ENCODE data around the gene JAZF1.
A peak's percentile ranks its signal among the peaks of the same experiment; 100 is the strongest.

JAZF1 gene

DNA sequence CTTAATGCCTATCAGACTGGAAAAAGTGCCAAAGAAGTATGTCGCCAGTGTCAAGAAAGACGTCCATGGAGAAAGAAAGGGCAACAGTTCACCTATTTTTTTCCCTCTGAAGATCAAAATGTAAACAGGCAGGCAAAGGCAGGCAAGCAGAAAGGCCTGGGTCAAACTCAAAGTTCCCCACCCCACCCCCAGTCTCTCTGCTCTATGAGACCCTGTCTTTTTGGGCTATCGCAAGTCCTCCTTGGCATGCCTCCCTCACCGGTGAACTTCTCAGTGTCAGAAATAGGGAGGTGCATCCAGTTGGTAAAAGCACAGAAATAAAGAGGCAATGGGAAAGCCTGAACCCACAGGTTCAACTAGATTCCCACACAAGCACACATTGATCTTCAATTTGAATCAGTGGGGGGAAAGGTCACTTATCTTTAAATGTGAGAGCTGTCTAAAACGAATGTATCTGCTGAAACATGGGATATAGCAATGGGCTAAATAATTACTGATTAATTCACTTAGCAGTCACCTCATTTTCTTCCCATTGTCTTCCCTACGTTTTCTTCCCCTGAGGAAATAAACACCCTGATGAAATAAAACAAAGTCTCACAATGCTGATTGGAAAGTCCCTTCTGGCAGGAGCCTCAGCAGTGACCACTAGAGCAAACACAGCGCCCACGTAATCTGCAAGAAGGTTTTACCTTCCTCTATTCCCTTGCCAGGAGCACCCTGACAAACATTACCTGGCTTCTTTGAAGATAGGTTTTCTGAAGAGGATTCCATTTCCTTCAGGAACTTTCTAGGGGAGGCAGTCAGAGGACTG lies 31.1 kb downstream of the JAZF1 start:
- in situ Hi-C loops (cut with MboI; ENCODE audit: low pct_unique_long_range_greater_than_20kb, low sequenced_read_pairs, unreplicated experiment) = no loop called here
- DNase-seq (ENCODE audit: low spot score) = peak; percentile 10
- TF ChIP-seq, protein P1, sequence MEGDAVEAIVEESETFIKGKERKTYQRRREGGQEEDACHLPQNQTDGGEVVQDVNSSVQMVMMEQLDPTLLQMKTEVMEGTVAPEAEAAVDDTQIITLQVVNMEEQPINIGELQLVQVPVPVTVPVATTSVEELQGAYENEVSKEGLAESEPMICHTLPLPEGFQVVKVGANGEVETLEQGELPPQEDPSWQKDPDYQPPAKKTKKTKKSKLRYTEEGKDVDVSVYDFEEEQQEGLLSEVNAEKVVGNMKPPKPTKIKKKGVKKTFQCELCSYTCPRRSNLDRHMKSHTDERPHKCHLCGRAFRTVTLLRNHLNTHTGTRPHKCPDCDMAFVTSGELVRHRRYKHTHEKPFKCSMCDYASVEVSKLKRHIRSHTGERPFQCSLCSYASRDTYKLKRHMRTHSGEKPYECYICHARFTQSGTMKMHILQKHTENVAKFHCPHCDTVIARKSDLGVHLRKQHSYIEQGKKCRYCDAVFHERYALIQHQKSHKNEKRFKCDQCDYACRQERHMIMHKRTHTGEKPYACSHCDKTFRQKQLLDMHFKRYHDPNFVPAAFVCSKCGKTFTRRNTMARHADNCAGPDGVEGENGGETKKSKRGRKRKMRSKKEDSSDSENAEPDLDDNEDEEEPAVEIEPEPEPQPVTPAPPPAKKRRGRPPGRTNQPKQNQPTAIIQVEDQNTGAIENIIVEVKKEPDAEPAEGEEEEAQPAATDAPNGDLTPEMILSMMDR (IDR thresholded peaks at IDR 0.05; ENCODE audit: extremely low read depth, insufficient read depth, missing control alignments) = no peak

DNA sequence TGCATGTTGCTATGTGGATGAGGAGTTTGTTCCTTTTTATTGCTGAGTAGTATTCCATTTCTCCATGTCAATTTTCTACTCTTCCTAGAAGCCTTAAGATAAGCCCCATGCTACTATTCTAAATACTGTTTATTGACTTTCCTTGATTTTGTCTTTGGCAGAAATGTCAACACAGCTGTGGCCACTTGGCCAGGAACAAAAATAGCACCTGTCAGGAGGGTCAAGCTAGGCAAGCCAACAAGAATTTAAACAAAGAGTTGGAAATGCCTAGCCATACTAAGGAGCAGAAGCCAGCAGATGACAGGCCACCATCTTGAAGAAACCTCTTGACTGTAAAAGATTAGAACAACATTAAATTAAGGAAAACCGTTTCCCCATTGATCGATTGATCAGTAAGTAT lies 34.7 kb downstream of the JAZF1 start:
- no peak for DNase-seq (ENCODE audit: low spot score)
- TF ChIP-seq, protein P1 (IDR thresholded peaks at IDR 0.05; ENCODE audit: extremely low read depth, insufficient read depth, missing control alignments) = no peak
- in situ Hi-C loops (cut with MboI; ENCODE audit: low pct_unique_long_range_greater_than_20kb, low sequenced_read_pairs, unreplicated experiment) = no loop called here

DNA sequence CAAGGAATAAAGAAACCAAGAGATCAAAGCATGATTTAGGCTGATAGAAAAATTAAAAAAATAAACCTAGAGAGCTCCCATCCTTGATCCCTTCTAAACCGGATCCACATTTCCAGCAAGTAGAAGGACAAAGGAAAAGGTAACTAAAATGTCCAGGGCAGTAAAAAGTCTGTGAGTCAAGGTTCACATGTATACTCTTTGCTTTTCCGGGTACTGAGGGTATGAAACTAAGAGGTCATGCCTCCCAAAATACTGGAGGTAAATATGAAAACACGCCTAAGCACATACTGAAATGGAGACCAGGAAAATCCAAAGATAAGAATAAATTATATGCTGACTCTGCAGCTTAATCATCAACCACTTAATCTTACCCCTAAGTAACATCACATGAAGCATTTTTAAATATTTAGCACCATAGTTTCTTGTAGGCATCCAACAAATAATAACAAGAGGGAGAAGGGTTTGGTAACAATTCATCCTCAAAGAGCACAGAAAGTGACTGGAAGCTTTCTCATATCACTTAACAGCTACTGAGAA lies 35.4 kb downstream of the JAZF1 start:
- TF ChIP-seq, protein P1 (IDR thresholded peaks at IDR 0.05; ENCODE audit: extremely low read depth, insufficient read depth, missing control alignments) = no peak
- in situ Hi-C loops (cut with MboI; ENCODE audit: low pct_unique_long_range_greater_than_20kb, low sequenced_read_pairs, unreplicated experiment) = no loop called here
- DNase-seq (ENCODE audit: low spot score) = no peak

DNA sequence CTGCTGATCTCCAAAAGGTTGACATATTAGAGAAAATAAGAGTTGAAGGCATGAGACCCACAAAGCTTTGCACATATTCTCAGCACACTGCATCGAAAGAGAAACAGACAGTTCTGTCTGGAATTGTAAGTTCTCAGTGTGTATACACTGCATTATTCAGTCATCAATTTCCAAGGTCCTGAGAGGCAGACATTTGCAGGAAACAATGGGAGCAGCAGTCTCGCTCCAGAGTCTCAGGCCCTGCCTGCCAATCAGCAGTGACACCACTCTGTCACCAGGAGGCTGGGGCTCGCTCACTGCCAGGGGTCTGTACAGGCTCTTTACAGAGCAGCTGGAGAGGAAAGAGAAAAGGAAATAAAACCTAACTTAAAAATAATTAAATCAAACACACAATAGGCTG lies 36.3 kb downstream of the JAZF1 start:
- TF ChIP-seq, protein P1 (IDR thresholded peaks at IDR 0.05; ENCODE audit: extremely low read depth, insufficient read depth, missing control alignments) = no peak
- in situ Hi-C loops (cut with MboI; ENCODE audit: low pct_unique_long_range_greater_than_20kb, low sequenced_read_pairs, unreplicated experiment) = no loop called here
- DNase-seq (ENCODE audit: low spot score) = no peak

DNA sequence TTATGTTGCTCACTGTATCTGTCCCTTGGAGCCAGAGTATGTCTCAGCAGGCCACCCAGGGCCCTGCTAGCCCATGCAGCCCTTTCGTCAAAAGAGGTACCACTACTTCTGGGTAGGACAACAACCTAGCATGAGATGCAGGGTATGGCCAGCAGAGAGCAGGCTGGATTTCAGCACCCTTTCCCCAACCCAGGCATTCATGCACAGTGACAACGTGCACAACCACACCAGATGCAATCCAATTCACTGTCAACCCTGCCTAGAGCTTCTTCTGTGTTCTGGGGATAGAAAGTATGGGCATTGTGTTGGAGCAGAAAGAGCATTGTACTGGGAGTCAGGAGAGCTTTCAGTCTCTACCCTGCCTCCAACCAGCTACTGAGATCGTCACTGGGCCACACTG lies 37.9 kb downstream of the JAZF1 start:
- DNase-seq (ENCODE audit: low spot score) = no peak
- TF ChIP-seq, protein P1 (IDR thresholded peaks at IDR 0.05; ENCODE audit: extremely low read depth, insufficient read depth, missing control alignments) = peak; percentile 39
- in situ Hi-C loops (cut with MboI; ENCODE audit: low pct_unique_long_range_greater_than_20kb, low sequenced_read_pairs, unreplicated experiment) = no loop called here

DNA sequence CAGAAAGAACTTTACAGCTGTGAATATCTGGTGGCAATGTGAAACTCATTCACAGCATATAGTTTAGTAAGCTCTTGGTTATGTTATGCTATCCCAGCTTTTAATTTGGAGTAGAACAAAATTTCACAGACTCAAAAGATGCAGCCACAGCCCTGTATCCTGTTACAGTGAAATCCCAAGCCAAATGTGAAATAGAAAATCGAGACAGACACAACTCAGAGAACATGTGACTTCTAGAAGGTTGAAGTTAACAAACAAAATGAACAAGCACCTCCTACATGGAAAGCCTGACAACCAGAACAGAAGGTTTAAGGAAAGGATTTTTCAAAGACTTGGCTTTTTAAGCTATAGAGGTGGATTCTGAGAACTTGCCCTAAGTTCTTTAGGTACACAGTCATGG lies 39.6 kb downstream of the JAZF1 start:
- in situ Hi-C loops (cut with MboI; ENCODE audit: low pct_unique_long_range_greater_than_20kb, low sequenced_read_pairs, unreplicated experiment) = no loop called here
- no peak for DNase-seq (ENCODE audit: low spot score)
- TF ChIP-seq, protein P1 (IDR thresholded peaks at IDR 0.05; ENCODE audit: extremely low read depth, insufficient read depth, missing control alignments) = no peak
